Prostate gland (tissue), 2 donors: ENCODE results near the gene TLR5. TPM values are rescaled to one million over a fixed set of nuclear protein-coding genes. Genes with fewer than 3 reads are reported as not detected.

Experiments
- DNase-seq: peaks from one replicate; pipeline ENCODE4 v3.0.0-alpha.2; 2019; ENCODE audit warnings: low spot score
- H3K27ac ChIP-seq, 2 donors: fragments of 200-600 bp; sonication (generic); 2 replicates each; pipeline ENCODE4 v1.5.1; 2017 to 2019
- H3K27me3 ChIP-seq: fragments of 200-600 bp; sonication (generic); replicated peaks from 2 replicates; pipeline ENCODE4 v1.5.1; 2019; ENCODE audit not compliant: insufficient read depth
- H3K36me3 ChIP-seq, 2 donors: fragments of 200-600 bp; sonication (generic); 1 replicate in 1 of 2; 2 replicates in 1 of 2; pipeline versions ENCODE4 v1.5.1 to v1.8.1; 2017 to 2019
- H3K4me1 ChIP-seq: fragments of 200-600 bp; sonication (generic); replicated peaks from 2 replicates; pipeline ENCODE4 v1.5.1; 2019
- H3K4me3 ChIP-seq, 2 donors: fragments of 200-600 bp; sonication (generic); 2 replicates each; pipeline ENCODE4 v1.5.1; 2017 to 2019
- H3K9me3 ChIP-seq: fragments of 200-600 bp; sonication (generic); 2 replicates; pipeline ENCODE4 v1.5.1; 2017
- POLR2A ChIP-seq: fragments of 450-650 bp; IDR thresholded peaks from one replicate; pipeline ENCODE4 v1.6.1; 2016; ENCODE audit warnings: antibody characterized with exemption, mild to moderate bottlenecking
- POLR2AphosphoS5 ChIP-seq: sonication (generic); formaldehyde crosslinking; IDR thresholded peaks from one replicate; pipeline ENCODE4 v1.6.1; 2017; ENCODE audit warnings: antibody characterized with exemption
- WGBS: methylation state at CpG from one replicate; pipeline ENCODE4 v1.1.5; 2018; 5-methylcytosine and 5-hydroxymethylcytosine counted together
- intact Hi-C: fragments of 100-400 bp; cut with DNase I; formaldehyde crosslinking; loops from one replicate; pipeline ENCODE4 v1.14.2; 2022
- total RNA-seq, 2 donors: library from RNA; depleted of rRNA; stranded (reverse); fragments of >200 nt; gene quantifications; one replicate each; pipeline ENCODE4 v1.1.0, GENCODE V29; 2016
- TF ChIP-seq, protein P1 (sequence below), 4 experiments: fragments of 200-600 bp in 2 of 4; fragments of 450-650 bp in 2 of 4; sonication (generic) in 2 of 4; IDR thresholded peaks; 1 replicate in 3 of 4; 2 replicates in 1 of 4; pipeline ENCODE4 v1.5.1; 2016 to 2019; ENCODE audit warnings: antibody characterized with exemption in 4 of 4, mild to moderate bottlenecking in 2 of 4, moderate library complexity in 2 of 4

TLR5 gene
- total RNA-seq, 2 donors from 2014 or later = 7.4 to 14.2 TPM

- Histone ChIP-seq H3K9me3 (no peaks in the 10 kb centered on the region), H3K27me3 (no peaks in the 10 kb centered on the region), H3K4me1 (no peaks in the 10 kb centered on the region), H3K27ac (no peak overlapping the region), H3K36me3 (no peaks in the 10 kb centered on the region), H3K4me3 (no peak overlapping the region)
- TF ChIP-seq POLR2AphosphoS5 (no peak), POLR2A (no peak)
- TF ChIP-seq, protein P1, sequence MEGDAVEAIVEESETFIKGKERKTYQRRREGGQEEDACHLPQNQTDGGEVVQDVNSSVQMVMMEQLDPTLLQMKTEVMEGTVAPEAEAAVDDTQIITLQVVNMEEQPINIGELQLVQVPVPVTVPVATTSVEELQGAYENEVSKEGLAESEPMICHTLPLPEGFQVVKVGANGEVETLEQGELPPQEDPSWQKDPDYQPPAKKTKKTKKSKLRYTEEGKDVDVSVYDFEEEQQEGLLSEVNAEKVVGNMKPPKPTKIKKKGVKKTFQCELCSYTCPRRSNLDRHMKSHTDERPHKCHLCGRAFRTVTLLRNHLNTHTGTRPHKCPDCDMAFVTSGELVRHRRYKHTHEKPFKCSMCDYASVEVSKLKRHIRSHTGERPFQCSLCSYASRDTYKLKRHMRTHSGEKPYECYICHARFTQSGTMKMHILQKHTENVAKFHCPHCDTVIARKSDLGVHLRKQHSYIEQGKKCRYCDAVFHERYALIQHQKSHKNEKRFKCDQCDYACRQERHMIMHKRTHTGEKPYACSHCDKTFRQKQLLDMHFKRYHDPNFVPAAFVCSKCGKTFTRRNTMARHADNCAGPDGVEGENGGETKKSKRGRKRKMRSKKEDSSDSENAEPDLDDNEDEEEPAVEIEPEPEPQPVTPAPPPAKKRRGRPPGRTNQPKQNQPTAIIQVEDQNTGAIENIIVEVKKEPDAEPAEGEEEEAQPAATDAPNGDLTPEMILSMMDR (IDR thresholded peaks at IDR 0.05) = no peak
- no peak for DNase-seq
- intact Hi-C loops = no loop called here
- WGBS = 75% methylated on average over 16 of the region's 16 CpGs
These were observed 65.7 kb downstream of the TLR5 start for GRCh38 chr1:223077247-223077833.

DNA sequence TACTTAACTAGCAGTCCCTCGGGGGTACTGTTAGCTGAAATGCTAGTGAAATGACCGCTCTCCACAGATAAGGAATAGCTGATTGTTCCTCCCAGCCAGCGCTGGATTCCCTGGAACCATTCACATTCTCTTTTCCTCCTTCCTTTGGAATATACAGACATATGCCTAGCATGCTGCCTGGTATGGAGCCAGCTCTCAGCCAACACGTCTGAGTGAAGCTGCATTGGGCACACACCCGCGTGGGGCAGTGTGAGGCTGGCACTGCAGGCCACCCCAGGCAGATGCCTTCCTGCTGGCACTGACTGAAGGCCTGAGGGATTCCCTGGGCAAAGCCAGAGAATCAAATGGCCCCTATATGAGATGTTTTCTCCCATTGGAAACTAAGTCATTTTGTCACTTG, 66.7 kb downstream of the TLR5 start:
- WGBS = 71% methylated on average over 6 of the region's 6 CpGs

GRCh38 chr1:223075834-223076233, 67.2 kb downstream of the TLR5 start:
- intact Hi-C loops = no loop called here
- no peaks in the 10 kb centered on the region for H3K27me3 ChIP-seq
- TF ChIP-seq POLR2A (no peak), POLR2AphosphoS5 (no peak)
- TF ChIP-seq, protein P1 (IDR thresholded peaks at IDR 0.05) = no peak
- no peak overlapping the region for H3K27ac ChIP-seq
- no peaks in the 10 kb centered on the region for H3K36me3 ChIP-seq
- 87% methylated on average over 3 of the region's 3 CpGs for WGBS
- DNase-seq = no peak
- no peaks in the 10 kb centered on the region for H3K4me1 ChIP-seq
- no peaks in the 10 kb centered on the region for H3K9me3 ChIP-seq
- H3K4me3 ChIP-seq = no peak overlapping the region

More for the DNA sequence above, 66.7 kb downstream of the TLR5 start:
- no peak for DNase-seq
- Histone ChIP-seq H3K27ac (no peak overlapping the region), H3K36me3 (no peaks in the 10 kb centered on the region), H3K4me1 (no peaks in the 10 kb centered on the region), H3K27me3 (no peaks in the 10 kb centered on the region), H3K4me3 (no peak overlapping the region), H3K9me3 (no peaks in the 10 kb centered on the region)
- intact Hi-C loops = no loop called here
- TF ChIP-seq POLR2A (no peak), POLR2AphosphoS5 (no peak)
- TF ChIP-seq, protein P1 (IDR thresholded peaks at IDR 0.05) = no peak

DNA sequence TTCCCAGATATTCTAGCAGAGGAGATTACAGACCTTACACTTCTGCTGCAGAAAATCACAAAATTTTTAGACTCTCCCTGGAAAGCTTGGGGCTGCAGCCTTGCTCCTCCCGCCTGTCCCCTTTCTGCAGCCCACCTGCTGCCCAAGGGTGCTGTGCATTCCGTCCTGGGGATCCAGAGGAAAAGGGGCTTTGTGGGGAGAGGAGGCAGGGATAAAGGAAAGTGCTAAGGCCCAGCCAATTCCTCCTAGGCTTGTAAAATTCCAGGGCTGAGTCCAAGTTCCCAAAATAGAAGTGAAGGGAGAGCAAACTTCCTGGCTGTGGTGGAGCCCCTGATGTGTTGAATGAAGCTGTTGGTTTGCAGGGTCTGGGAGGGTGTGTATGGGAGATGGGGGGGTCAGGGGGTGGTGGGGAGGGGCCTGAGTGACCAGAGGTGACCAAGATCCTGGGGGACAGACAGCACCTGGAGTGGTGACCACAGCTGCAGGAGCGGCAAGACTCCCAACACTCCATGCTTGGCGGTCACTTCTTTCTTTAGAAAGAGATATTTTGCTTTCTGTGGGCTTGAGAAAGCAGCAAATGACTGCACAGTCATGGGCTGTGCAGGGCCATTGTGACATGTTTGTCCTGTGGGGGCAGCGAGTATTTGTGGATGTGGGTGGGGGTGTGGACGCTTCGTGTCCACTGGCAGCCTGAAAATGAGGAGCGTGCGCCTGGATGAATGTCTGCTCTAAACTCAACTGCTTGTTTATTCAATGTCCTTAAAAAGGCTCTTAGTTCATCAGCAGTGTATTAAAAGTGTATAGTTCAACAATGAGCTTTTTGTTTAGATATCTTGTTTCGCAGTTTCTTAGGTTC, 68.4 kb downstream of the TLR5 start:
- Histone ChIP-seq H3K9me3 (no peaks in the 10 kb centered on the region), H3K36me3 (no peaks in the 10 kb centered on the region), H3K4me1 (no peaks in the 10 kb centered on the region), H3K27me3 (no peaks in the 10 kb centered on the region), H3K4me3 (no peak overlapping the region), H3K27ac (no peak overlapping the region)
- intact Hi-C loops = no loop called here
- TF ChIP-seq POLR2AphosphoS5 (no peak), POLR2A (no peak)
- TF ChIP-seq, protein P1 (IDR thresholded peaks at IDR 0.05) = no peak
- 33% methylated on average over 10 of the region's 10 CpGs for WGBS
- no peak for DNase-seq
